HepG2 (cell line): Measurements from ENCODE around the gene CPLX1.

ENCODE experiments used
- CTCF ChIP-seq: sonication (generic); formaldehyde crosslinking; IDR thresholded peaks from 2 replicates; pipeline ENCODE4 v1.5.0; 2020; ENCODE audit warnings: mild to moderate bottlenecking, missing genetic modification reagents, moderate library complexity
- EZH2 ChIP-seq: conservative IDR thresholded peaks from 2 replicates; pipeline ENCODE4 v1.6.1; 2012; ENCODE audit warnings: mild to moderate bottlenecking, low read depth, low read length, moderate library complexity
- FOXO4 ChIP-seq: sonication (generic); formaldehyde crosslinking; conservative IDR thresholded peaks from 2 replicates; pipeline ENCODE4 v1.8.1; 2023; ENCODE audit warnings: missing genetic modification reagents
- HDAC2 ChIP-seq: sonication (generic); formaldehyde crosslinking; IDR thresholded peaks from 2 replicates; pipeline ENCODE4 v1.4.0; 2020; ENCODE audit warnings: missing genetic modification reagents
- MXI1 ChIP-seq: IDR thresholded peaks from 3 replicates; pipeline ENCODE4 v1.6.1; 2012; ENCODE audit warnings: low read depth, low read length, inconsistent platforms, borderline replicate concordance
- POGZ ChIP-seq: sonication (generic); formaldehyde crosslinking; IDR thresholded peaks from 2 replicates; pipeline ENCODE4 v1.4.0; 2020; ENCODE audit warnings: mild to moderate bottlenecking, missing genetic modification reagents
- RBM39 ChIP-seq: fragments of 200-400 bp; formaldehyde crosslinking; IDR thresholded peaks from one replicate; pipeline ENCODE4 v1.6.1; 2018; ENCODE audit warnings: antibody characterized with exemption, mild to moderate bottlenecking, low read depth, low read length; ENCODE audit not compliant: poor library complexity, severe bottlenecking
- SSRP1 ChIP-seq: IDR thresholded peaks from 2 replicates; pipeline ENCODE4 v1.6.1; 2016; ENCODE audit warnings: control low read depth
- ZIK1 ChIP-seq: sonication (generic); formaldehyde crosslinking; IDR thresholded peaks from 2 replicates; pipeline ENCODE4 v1.5.0; 2020; ENCODE audit warnings: mild to moderate bottlenecking, low read depth, missing genetic modification reagents, borderline replicate concordance
- ZNF589 ChIP-seq: sonication (generic); formaldehyde crosslinking; conservative IDR thresholded peaks from 2 replicates; pipeline ENCODE4 v1.8.0; 2022; ENCODE audit warnings: mild to moderate bottlenecking, moderate library complexity, missing genetic modification reagents

- no peak for TF ChIP-seq CTCF (CRISPR knock-in tag)
- no peak for TF ChIP-seq ZIK1 (CRISPR knock-in tag)
- no peak for TF ChIP-seq HDAC2 (CRISPR knock-in tag)
- no peak for TF ChIP-seq POGZ (CRISPR knock-in tag)
- TF ChIP-seq ZNF589 (CRISPR knock-in tag), result no peak
- no peak for TF ChIP-seq SSRP1 (CRISPR knock-in tag)
- no peak for TF ChIP-seq EZH2
- TF ChIP-seq MXI1, result no peak
- no peak for TF ChIP-seq RBM39
- TF ChIP-seq FOXO4 (CRISPR knock-in tag), result no peak
Measured at GRCh38 chr4:749698-750666, 75.9 kb downstream of the CPLX1 start.
